ENCODE data around the gene FBXL19.

FBXL19 gene

GRCh38 chr16:30895627-30896260 lies 27.6 kb upstream of the FBXL19 start:
- no peak for DNase-seq

DNA sequence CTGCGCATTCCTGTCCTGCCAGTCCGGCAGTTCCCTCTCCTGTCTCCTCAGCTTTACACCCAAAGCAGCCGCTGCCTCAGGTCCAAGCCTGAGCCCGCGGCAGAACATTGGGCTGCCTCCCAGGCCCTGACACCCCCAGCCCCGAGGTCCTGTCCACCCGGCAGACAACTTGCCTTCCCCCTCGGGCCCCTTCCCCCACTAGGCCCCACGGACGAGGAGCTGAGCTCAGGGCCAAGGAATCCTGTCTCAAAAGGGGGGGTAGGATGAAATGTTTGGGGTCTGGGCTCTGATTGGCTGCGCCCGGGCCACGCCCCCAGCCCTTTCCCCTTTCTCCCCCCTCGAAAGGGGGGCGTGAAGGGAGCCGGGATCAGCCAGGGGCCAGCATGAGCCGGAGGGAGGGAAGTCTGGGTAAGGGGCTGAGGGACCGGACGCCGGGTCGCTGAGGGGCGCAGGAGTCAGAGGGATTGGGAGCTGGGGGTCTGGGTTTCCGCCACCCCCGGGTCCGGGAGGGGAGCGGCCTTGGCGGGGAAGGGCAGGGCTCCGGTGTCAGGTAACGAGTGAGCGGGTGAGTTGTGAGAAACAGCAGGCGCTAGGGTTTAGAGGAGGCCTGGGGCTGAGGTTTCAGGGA lies 27.0 kb upstream of the FBXL19 start, which contains the start of gene CTF1:
TSS of gene CTF1 (plus strand) at position 354 of the 628 bp plus-strand sequence. CDS start at position 384, 30 bp downstream.
- no peak for DNase-seq

- DNase-seq, result peak; percentile 61 to 71
Measured at GRCh38 chr16:30896889-30897733, 26.3 kb upstream of the FBXL19 start.

DNA sequence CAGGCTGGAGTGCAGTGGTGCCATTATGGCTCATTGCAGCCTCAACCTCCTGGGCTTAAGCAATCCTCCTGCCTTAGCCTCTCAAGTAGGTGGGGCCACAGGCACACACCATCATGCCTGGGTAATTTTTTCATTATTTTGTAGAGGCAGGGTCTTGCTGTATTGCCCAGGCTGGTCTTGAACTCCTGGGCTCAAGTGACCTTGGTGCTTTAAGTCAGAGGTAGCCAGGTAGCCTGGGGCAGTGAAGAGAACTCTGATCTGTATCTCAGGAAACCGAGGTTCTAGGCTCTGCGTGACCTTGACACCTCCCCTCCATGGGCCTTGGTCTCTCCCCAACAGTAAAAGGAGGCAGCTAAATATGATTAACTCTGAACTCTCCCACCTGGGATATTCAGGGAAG lies 23.6 kb upstream of the FBXL19 start:
- no peak for DNase-seq

DNA sequence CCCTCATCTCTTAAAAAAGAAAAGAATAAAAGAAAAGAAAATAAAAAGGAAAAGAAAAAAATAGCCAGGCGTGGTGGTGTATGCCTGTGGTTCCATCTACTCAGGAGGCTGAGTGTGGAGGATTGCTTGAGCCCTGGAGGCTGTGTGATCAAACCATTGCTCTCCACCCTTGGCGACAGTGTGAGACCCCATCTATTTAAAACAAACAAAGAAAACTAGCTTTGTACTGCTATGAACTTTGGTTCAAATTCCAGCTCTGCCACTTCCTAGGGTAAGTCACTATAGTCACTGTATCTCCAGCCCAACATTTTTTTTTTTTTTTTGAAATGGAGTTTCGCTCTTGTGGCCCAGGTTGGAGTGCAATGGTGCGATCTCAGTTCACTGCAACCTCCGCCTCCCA lies 22.8 kb upstream of the FBXL19 start:
- DNase-seq, result no peak

GRCh38 chr16:30901201-30902028 lies 22.0 kb upstream of the FBXL19 start:
- DNase-seq, result no peak

- DNase-seq, result peak; percentile 63 to 65
Measured at GRCh38 chr16:30902029-30902972, 21.1 kb upstream of the FBXL19 start.

DNA sequence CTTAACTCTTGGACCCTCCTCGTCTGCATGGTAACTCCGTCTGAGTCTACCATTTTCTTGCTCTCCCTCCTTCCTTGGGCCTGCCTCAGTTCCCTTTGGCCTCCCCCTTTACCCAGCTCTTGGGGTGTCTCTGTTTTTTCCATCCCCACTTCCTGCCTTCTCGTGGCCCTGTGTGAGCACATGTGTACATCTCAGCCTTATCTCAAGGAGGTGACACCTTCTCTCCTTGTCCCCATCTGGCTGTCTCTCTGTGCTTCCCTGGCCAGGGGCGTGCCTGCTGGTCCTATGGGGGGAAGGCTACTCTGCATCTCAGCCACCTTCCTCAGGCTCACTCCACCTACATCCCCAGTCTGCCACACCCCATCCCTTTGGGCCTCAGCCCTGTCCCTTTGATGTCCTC lies 20.4 kb upstream of the FBXL19 start:
- no peak for DNase-seq

- peak; percentile 22 to 81 for DNase-seq
Measured at GRCh38 chr16:30903596-30903995, 19.8 kb upstream of the FBXL19 start.

GRCh38 chr16:30904114-30904780 lies 19.1 kb upstream of the FBXL19 start:
- DNase-seq, result peak; percentile 12 to 53

GRCh38 chr16:30907064-30907463 lies 16.3 kb upstream of the FBXL19 start:
- no peak for DNase-seq

DNA sequence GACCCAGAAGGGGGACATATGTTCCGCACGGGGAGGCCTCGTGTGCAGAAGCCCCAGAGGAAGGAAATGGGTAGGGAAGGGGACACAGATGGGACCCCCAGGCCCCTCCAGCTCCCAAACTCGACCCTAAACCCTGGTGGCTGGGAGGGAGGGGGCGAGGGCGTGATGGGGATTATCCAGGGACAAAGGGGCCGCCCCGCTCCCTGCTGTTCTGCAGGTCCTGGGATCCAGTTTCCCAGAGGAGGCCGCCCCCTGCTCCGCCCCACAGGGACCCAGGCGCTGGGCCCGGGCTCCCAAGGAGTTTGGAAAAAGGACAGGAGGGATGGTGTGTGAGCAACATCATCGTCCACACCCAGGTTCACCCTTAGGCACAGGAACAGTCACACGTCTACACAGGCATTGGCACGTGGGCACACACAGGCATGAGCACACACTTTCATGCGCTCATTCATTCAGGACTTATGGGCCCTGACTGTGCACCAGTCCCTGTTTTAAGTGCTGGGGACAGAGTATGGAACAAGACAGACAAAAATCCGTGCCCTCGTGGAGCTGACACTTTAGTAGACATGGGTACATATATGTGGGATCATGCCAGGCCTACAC lies 12.8 kb upstream of the FBXL19 start:
- DNase-seq, result no peak

DNA sequence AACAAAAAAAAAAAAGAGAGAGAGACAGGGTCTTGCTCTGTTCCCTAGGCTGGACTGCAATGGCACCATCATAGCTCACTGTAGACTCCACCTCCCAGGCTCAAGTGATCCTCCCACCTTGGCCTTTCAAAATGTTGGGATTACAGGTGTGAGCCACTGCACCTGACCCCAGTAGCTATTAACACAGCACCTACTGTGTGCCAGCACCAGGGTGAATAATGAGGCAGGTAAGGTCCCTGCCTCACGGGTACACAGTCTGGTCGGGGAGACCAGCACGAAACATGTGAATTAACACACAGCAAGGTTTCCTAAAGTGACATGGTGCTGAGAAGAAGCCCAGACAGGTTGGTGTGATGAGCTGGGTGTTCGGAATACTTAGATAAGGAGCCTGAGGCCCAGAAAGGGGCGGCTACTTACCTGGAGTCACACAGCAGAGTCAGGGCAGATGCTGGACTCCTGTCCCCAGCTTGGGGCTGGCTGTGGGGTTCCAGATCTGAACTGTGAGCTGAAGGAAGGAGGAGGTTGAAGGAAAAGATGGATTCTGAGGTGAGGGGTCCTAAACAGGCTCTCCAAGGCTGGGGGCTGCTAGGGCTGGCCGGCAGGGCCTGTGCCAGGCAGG lies 10.5 kb upstream of the FBXL19 start:
- no peak for DNase-seq

- DNase-seq, result no peak
Measured at GRCh38 chr16:30914830-30915229, 8.5 kb upstream of the FBXL19 start.

DNA sequence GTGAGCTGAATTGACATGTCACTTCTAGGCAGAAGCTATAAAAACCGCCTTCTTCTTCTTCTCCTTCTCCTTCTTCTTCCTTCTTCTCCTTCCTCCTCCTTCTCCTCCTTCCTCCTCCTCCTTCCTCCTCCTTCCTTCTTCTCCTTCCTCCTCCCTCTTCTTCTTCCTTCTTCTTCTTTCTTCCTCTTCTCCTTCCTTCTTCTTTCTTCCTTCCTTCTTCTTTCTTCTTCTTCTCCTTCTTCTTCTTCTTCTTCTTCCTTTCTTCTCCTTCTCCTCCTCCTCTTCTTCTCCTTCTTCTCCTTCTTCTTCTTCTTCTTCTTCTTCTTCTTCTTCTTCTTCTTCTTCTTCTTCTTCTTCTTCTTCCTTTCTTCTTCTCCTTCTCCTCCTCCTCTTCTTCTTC lies 4.8 kb upstream of the FBXL19 start:
- DNase-seq, result no peak

GRCh38 chr16:30920891-30921290 lies 2.5 kb upstream of the FBXL19 start:
- DNase-seq, result no peak

DNA sequence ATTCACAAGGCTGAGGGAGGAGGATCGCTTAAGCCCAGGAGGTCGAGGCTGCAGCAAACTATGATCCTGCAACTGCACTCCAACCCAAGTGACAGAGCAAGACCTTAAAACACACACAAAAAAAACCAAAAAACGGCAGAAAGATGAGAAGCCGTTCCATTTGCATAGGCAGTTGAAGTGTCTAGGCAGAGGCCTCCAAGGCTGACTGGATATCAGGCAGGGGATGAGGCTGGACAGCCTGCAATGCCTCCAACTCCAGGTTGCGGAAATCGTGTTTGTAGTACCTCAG lies 2.0 kb upstream of the FBXL19 start:
- DNase-seq, result no peak

GRCh38 chr16:30921748-30922419 lies 1.5 kb upstream of the FBXL19 start:
- peak; percentile 67 to 82 for DNase-seq

DNA sequence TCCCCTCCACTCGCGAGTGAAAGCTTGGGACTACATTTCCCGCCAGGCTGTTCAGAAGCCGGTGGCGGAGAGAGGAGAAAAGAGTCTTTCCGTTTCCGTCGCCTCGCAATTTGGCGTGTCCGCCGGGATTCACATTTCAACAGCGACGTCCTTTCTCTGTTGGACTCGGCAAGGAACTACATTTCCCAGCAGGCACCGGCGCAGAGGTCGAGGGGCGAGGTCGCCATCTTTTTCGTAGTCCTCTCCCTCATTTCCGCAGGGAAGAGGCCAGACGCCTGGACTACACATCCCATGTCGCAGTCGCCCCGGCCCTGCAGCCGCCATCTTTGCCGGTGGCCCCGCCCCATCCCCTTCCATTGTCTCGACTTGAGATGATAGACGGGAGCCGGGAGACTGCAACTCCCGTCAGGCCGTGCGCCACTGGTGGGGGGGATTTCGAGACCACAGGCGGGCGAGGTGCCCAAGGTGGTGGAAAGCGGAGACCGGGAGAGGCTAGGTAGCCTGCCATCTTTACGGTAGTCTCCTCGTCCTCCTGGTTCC lies 882 bp upstream of the FBXL19 start:
- DNase-seq, result peak; percentile 98 to 99

Measured in bone marrow (tissue), 2 donors.